GM06990 (cell line): ENCODE data around the gene RNF112.

Experiments used
- DNase-seq: peaks from one replicate; pipeline ENCODE4 v3.0.0-alpha.2; 2011; ENCODE audit not compliant: insufficient read length; ENCODE audit errors: extremely low read depth
- H3K27me3 ChIP-seq: replicated peaks from 2 replicates; pipeline ENCODE4 v1.6.0; 2011; ENCODE audit warnings: low read length; ENCODE audit not compliant: control insufficient read depth, insufficient read depth
- H3K36me3 ChIP-seq: 2 replicates; pipeline ENCODE4 v1.5.1; 2011; ENCODE audit warnings: low read length; ENCODE audit not compliant: control insufficient read depth, insufficient read depth
- H3K4me3 ChIP-seq: replicated peaks from 2 replicates; pipeline ENCODE4 v1.5.1; 2011; ENCODE audit warnings: low read depth, mild to moderate bottlenecking, control low read depth, low read length
- CTCF ChIP-seq: IDR thresholded peaks from 2 replicates; pipeline ENCODE4 v1.5.1; 2011; ENCODE audit warnings: low read length, control low read depth, mild to moderate bottlenecking, inconsistent platforms; ENCODE audit not compliant: insufficient read depth, poor library complexity, severe bottlenecking

RNF112 gene

GRCh38 chr17:19377602-19378415, 33.2 kb upstream of the RNF112 start:
- TF ChIP-seq CTCF: no peak
- H3K4me3 ChIP-seq: peak overlapping the region; percentile 86
- H3K27me3 ChIP-seq: no peaks in the 10 kb centered on the region
- peaks cover 20% of the 10 kb centered on the region for H3K36me3 ChIP-seq
- DNase-seq: peak; percentile 99

DNA sequence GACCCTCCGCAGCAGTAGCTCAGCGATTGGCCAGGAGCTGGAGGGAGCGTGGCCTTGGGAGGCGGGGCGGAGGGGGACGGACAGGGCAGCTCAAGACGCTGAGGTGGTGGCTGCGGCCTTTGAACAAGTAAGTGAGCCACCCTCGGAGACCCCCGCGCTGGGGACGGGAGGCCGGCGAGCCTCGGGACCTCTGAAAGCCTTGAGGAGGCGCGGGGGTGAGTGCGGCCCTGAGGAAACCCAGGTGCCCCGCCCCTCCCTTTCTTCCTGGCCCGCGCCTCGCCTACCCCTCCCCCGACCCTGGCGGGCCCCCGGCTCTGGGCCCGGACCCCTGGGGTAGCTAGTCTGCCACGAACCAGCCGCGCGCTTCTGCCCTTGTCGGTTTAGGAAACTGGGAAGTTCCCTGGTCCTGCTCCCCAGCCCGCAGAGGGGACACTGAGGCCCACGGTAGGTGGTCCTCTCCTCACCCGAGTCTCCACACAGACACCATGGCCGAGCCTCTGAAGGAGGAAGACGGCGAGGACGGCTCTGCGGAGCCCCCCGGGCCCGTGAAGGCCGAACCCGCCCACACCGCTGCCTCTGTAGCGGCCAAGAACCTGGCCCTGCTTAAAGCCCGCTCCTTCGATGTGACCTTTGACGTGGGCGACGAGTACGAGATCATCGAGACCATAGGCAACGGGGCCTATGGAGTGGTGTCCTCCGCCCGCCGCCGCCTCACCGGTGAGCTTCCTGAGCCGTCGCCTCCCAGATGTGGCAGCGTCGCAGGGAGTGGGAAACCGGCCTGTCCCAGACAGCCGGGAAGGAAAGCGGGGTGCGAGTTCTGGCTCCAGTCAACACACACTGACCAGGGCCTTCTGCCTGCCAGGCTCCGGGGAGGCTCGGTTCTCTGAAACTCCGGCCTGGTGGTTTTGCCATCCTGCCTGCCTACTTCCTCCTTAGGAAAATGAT, 32.3 kb upstream of the RNF112 start, which contains the start of gene MAPK7:
TSS of gene MAPK7 (plus strand) at position 83 of the 945 bp plus-strand sequence. CDS start at position 486, 403 bp downstream.
- Histone ChIP-seq H3K36me3 (peaks cover 27% of the 10 kb centered on the region), H3K4me3 (peak within 1 kb of the TSS; percentile 86), H3K27me3 (no peaks in the 10 kb centered on the region)
- no peak for DNase-seq
- TF ChIP-seq CTCF: no peak

DNA sequence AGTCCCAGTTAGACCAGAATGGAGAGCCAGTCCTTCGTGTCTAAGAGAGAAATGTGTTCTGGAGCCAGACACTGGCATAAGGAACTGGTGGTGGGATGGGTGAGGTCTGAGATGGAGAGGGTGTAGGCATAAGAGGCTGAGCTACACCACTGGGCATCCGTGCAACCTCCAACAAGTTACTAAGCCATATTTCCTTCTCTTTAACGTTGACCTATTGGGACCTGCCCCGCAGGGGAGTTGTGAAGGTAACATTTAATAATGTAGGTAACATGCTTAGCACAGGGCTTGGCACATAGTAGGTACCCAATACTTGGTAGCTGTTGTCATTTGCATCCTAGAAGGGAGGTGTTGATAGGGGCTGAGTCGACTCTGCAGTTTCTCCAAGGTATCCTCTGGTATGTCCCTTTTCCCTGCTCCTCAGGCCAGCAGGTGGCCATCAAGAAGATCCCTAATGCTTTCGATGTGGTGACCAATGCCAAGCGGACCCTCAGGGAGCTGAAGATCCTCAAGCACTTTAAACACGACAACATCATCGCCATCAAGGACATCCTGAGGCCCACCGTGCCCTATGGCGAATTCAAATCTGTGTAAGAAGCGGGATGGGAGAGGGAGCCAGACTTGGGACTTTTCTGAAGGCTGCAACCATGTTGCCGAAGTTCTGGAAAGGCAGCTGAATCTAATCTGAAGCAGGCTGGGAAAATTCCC, 31.5 kb upstream of the RNF112 start:
- no peak for DNase-seq
- Histone ChIP-seq H3K4me3 (peak overlapping the region; percentile 86), H3K27me3 (no peaks in the 10 kb centered on the region), H3K36me3 (peaks cover 30% of the 10 kb centered on the region)
- no peak for TF ChIP-seq CTCF

DNA sequence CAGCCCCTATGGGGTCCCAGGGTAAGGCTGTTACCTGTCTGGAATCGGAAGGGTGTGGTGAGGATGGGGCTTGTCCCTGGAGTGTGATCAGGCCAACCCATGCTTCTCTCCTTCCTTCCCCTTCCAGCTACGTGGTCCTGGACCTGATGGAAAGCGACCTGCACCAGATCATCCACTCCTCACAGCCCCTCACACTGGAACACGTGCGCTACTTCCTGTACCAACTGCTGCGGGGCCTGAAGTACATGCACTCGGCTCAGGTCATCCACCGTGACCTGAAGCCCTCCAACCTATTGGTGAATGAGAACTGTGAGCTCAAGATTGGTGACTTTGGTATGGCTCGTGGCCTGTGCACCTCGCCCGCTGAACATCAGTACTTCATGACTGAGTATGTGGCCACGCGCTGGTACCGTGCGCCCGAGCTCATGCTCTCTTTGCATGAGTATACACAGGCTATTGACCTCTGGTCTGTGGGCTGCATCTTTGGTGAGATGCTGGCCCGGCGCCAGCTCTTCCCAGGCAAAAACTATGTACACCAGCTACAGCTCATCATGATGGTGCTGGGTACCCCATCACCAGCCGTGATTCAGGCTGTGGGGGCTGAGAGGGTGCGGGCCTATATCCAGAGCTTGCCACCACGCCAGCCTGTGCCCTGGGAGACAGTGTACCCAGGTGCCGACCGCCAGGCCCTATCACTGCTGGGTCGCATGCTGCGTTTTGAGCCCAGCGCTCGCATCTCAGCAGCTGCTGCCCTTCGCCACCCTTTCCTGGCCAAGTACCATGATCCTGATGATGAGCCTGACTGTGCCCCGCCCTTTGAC, 30.3 kb upstream of the RNF112 start:
- DNase-seq: no peak
- Histone ChIP-seq H3K4me3 (no peak overlapping the region), H3K27me3 (no peaks in the 10 kb centered on the region), H3K36me3 (peaks cover 34% of the 10 kb centered on the region)
- TF ChIP-seq CTCF: no peak

- DNase-seq: no peak
- no peak overlapping the region for H3K4me3 ChIP-seq
- no peak for TF ChIP-seq CTCF
- H3K36me3 ChIP-seq: peaks cover 34% of the 10 kb centered on the region
- no peaks in the 10 kb centered on the region for H3K27me3 ChIP-seq
Measured at GRCh38 chr17:19381361-19381740, 29.7 kb upstream of the RNF112 start.
